Memory B cell (primary cell): Measurements from ENCODE around the gene MAPT.
"Not testable (repeated sequence)": the region's sequence is repeated elsewhere in the genome, so short reads cannot be mapped to it uniquely, and the experiment has no call there.

ENCODE experiments used
- ATAC-seq: fragments of 150-1000 bp; cut with Tn5 transposase; 2 replicates; pipeline ENCODE4 v1.10.0; 2021; ENCODE audit warnings: low read depth, mild to moderate bottlenecking, moderate library complexity
- DNase-seq, 2 donors: peaks; one replicate each; pipeline ENCODE4 v3.0.0; 2022; ENCODE audit warnings: low spot score in 2 of 2
- H3K27ac Mint-ChIP-seq: one replicate; pipeline ENCODE4 v1.8.0; 2022; ENCODE audit warnings: mild to moderate bottlenecking, moderate library complexity, mixed read lengths
- H3K27me3 Mint-ChIP-seq: one replicate; pipeline ENCODE4 v1.8.0; 2022; ENCODE audit warnings: mixed read lengths
- H3K36me3 Mint-ChIP-seq: one replicate; pipeline ENCODE4 v1.8.0; 2022; ENCODE audit warnings: mild to moderate bottlenecking, mixed read lengths
- H3K4me1 Mint-ChIP-seq: one replicate; pipeline ENCODE4 v1.8.0; 2022; ENCODE audit warnings: mixed read lengths
- H3K4me3 Mint-ChIP-seq: one replicate; pipeline ENCODE4 v1.8.0; 2022; ENCODE audit warnings: mild to moderate bottlenecking, moderate library complexity, mixed read lengths
- H3K9me3 Mint-ChIP-seq: one replicate; pipeline ENCODE4 v1.8.0; 2022; ENCODE audit warnings: mixed read lengths

The MAPT gene

GRCh38 chr17:45851873-45852272 is 42.5 kb upstream of the MAPT start:
- H3K36me3 Mint-ChIP-seq = no peaks in the 10 kb centered on the region
- H3K27me3 Mint-ChIP-seq = peaks cover 28% of the 10 kb centered on the region
- no peaks in the 10 kb centered on the region for H3K9me3 Mint-ChIP-seq
- no peak overlapping the region for H3K4me3 Mint-ChIP-seq
- peaks cover 2% of the 10 kb centered on the region for H3K4me1 Mint-ChIP-seq
- ATAC-seq (no peak), DNase-seq (no peak)
- no peak overlapping the region for H3K27ac Mint-ChIP-seq

GRCh38 chr17:45852535-45853297 is 41.6 kb upstream of the MAPT start:
- ATAC-seq (peak; percentile 35), DNase-seq (peak; percentile 56 to 66)
- H3K36me3 Mint-ChIP-seq = no peaks in the 10 kb centered on the region
- peaks cover 26% of the 10 kb centered on the region for H3K27me3 Mint-ChIP-seq
- no peak overlapping the region for H3K27ac Mint-ChIP-seq
- peaks cover 2% of the 10 kb centered on the region for H3K4me1 Mint-ChIP-seq
- no peaks in the 10 kb centered on the region for H3K9me3 Mint-ChIP-seq
- peak overlapping the region; percentile 7 for H3K4me3 Mint-ChIP-seq

DNA sequence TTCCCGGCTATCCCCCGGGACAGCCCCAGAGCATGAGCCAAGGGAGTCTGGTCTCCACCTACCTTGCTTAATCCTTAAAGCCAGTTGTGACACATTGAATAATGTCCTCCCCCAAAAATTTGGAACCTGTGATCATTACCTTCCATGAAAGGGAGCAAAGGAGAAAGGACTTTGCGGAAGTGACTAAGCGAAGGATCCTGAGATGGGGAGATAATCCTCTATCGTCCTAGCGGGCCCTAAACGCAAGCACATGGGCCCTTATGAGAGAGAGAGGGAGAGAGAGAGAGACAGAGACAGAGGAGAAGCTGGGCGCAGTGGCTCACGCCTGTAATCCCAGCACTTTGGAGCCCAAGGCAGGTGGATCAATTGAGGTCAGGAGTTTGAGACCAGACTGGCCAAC is 40.1 kb upstream of the MAPT start:
- Mint-ChIP-seq H3K27me3 (peaks cover 31% of the 10 kb centered on the region), H3K36me3 (no peaks in the 10 kb centered on the region), H3K27ac (no peak overlapping the region), H3K9me3 (no peaks in the 10 kb centered on the region), H3K4me3 (no peak overlapping the region), H3K4me1 (peaks cover 2% of the 10 kb centered on the region)
- DNase-seq = no peak
- no peak for ATAC-seq

DNA sequence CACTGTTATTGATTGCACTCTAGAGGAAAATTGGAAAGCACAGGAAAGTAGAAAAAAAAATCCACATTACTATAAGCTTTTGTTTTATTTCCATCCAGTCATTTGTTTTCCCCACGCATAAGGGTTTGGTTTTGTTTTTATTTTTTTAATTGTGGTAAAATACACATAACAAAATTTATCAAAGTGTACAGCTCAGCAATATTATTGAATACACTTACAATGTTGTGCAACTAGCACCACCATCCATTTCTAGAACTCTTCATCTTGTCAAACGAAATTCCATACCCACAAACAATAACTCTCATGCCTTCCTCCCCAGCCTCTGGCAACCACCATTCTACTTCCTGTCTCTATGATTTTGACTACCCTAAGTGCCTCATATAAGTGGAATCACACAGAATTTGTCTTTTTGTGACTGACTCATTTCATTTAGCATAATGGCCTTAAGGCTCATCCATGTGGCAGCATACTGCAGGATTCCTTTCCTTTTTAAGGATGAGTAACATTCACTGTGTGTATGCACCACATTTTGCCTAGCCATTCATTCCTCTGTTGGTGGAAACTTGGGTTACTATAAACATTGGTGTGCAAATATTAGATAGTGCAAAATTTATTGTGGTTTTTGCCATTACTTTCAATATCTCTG is 38.5 kb upstream of the MAPT start:
- Mint-ChIP-seq H3K4me1 (peaks cover 2% of the 10 kb centered on the region), H3K27me3 (peaks cover 33% of the 10 kb centered on the region), H3K4me3 (no peak overlapping the region), H3K9me3 (no peaks in the 10 kb centered on the region), H3K27ac (no peak overlapping the region), H3K36me3 (no peaks in the 10 kb centered on the region)
- DNase-seq = no peak
- ATAC-seq = no peak

DNA sequence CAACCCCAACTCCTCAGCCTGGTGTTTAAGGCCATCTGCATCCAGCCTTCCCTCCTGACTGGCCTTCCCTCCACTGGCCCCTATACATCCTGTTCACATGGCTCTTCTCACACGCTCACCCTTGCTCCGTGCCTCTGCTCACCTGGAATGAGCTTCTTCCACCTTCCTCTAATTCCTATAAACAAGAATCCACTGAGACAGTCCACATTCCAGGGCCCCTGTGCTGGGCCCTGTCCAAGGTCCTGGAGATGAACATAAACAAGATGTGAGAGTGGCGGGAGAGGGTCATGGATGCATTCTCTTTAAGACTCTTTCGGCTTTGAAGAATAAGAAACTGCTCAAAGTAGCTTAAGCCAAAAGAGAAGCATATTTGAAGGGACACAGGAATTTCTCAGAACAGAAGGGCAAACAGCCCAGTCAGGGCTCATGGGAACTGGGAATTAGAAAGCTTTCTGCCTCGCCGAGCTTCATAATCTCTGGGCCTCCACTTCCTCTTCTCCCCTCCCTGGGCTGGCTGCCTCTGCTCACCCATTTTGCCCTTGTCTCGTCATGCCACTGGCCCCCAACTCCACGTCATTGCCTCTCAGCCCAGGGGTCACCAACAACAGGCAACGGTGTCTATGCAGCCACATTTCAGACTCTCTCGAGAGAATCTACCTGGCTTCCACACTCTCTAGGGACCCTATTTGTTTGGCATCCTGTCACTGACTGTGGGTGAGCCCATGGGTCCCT is 36.2 kb upstream of the MAPT start:
- no peaks in the 10 kb centered on the region for H3K36me3 Mint-ChIP-seq

DNA sequence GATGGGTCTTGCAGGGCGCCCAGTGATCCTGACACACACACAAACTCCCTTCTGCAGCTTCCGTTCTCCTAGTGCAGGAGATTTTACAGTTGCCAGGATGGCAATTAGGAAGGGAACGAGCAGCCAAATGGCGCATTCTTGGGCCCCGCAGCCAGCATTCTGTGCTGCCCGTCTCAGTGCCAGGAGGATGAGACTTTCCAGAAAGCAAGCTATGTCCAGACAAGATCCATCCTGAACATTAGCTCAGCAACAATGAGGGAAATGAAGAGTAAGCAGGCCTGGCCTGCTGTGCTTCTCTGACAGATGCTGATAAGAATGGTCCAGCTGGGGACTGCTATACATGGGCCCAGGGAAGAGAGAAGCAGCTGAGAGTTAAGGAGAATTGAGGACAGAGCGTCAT is 33.2 kb upstream of the MAPT start:
- no peak overlapping the region for H3K4me3 Mint-ChIP-seq
- ATAC-seq = no peak
- no peak overlapping the region for H3K27ac Mint-ChIP-seq
- no peaks in the 10 kb centered on the region for H3K36me3 Mint-ChIP-seq
- H3K9me3 Mint-ChIP-seq = no peaks in the 10 kb centered on the region
- peaks cover 34% of the 10 kb centered on the region for H3K27me3 Mint-ChIP-seq
- no peak for DNase-seq
- no peaks in the 10 kb centered on the region for H3K4me1 Mint-ChIP-seq

More for the DNA sequence above, 36.2 kb upstream of the MAPT start:
- Mint-ChIP-seq H3K4me3 (no peak overlapping the region), H3K27me3 (peaks cover 31% of the 10 kb centered on the region), H3K9me3 (no peaks in the 10 kb centered on the region), H3K27ac (no peak overlapping the region), H3K4me1 (no peaks in the 10 kb centered on the region)
- DNase-seq (no peak), ATAC-seq (no peak)

DNA sequence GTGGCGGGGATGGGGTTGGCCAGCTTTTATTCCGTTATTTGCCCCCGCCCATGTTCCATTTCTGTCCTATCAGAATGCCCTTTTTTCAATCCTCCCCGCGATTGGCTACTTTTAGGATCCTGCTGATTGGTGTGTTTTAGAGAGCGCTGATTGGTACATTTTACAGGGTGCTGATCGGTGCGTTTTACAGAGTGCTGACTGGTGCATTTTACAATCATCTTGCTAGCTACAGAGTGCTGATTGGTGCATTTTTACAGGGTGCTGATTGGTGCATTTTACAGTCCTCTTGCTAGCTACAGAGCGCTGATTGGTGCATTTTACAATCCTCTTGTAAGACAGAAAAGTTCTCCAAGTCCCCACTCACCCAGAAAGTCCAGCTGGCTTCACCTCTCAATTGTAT is 32.2 kb upstream of the MAPT start:
- H3K27ac Mint-ChIP-seq, ATAC-seq, H3K36me3 Mint-ChIP-seq, H3K4me3 Mint-ChIP-seq, H3K9me3 Mint-ChIP-seq, DNase-seq, H3K4me1 Mint-ChIP-seq: not testable (repeated sequence)
- H3K27me3 Mint-ChIP-seq = peaks cover 32% of the 10 kb centered on the region

GRCh38 chr17:45863857-45864654 is 30.3 kb upstream of the MAPT start:
- H3K27ac Mint-ChIP-seq = no peak overlapping the region
- H3K9me3 Mint-ChIP-seq = no peaks in the 10 kb centered on the region
- ATAC-seq (no peak), DNase-seq (no peak)
- H3K4me3 Mint-ChIP-seq = no peak overlapping the region
- no peaks in the 10 kb centered on the region for H3K4me1 Mint-ChIP-seq
- no peaks in the 10 kb centered on the region for H3K36me3 Mint-ChIP-seq
- H3K27me3 Mint-ChIP-seq = peaks cover 26% of the 10 kb centered on the region

DNA sequence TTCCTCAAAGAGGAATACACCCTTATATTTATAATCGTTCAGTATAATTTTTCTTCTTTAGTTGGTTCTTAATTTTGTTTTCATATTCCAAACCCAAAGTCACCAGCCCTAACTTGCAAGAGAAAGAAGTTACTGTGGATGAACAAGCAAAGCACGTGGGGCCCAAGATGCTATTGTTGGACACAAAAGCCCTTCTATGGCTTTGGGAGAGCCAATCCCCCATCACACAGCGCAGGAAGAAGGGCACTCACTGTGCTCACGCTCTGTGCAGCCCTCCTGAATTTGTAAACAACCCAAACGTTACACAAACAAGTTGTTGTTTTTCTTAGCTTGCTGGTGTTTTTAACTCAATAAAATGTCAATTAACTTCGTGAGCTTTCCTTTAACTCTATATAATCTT is 27.2 kb upstream of the MAPT start:
- ATAC-seq (no peak), DNase-seq (no peak)
- Mint-ChIP-seq H3K27ac (no peak overlapping the region), H3K36me3 (no peaks in the 10 kb centered on the region), H3K4me3 (no peak overlapping the region), H3K9me3 (no peaks in the 10 kb centered on the region), H3K4me1 (no peaks in the 10 kb centered on the region), H3K27me3 (peaks cover 23% of the 10 kb centered on the region)

- no peak for ATAC-seq
Measured at GRCh38 chr17:45867702-45868101, 26.7 kb upstream of the MAPT start.

GRCh38 chr17:45868276-45868675 is 26.1 kb upstream of the MAPT start:
- ATAC-seq = no peak
- no peak for DNase-seq
- H3K9me3 Mint-ChIP-seq = no peaks in the 10 kb centered on the region
- no peak overlapping the region for H3K27ac Mint-ChIP-seq
- no peak overlapping the region for H3K4me3 Mint-ChIP-seq
- peaks cover 23% of the 10 kb centered on the region for H3K27me3 Mint-ChIP-seq
- H3K36me3 Mint-ChIP-seq = no peaks in the 10 kb centered on the region
- peaks cover 1% of the 10 kb centered on the region for H3K4me1 Mint-ChIP-seq

More at GRCh38 chr17:45867702-45868101, 26.7 kb upstream of the MAPT start:
- no peak for DNase-seq
- H3K4me3 Mint-ChIP-seq = no peak overlapping the region
- no peaks in the 10 kb centered on the region for H3K36me3 Mint-ChIP-seq
- H3K4me1 Mint-ChIP-seq = no peaks in the 10 kb centered on the region
- no peaks in the 10 kb centered on the region for H3K9me3 Mint-ChIP-seq
- peaks cover 23% of the 10 kb centered on the region for H3K27me3 Mint-ChIP-seq
- H3K27ac Mint-ChIP-seq = no peak overlapping the region

DNA sequence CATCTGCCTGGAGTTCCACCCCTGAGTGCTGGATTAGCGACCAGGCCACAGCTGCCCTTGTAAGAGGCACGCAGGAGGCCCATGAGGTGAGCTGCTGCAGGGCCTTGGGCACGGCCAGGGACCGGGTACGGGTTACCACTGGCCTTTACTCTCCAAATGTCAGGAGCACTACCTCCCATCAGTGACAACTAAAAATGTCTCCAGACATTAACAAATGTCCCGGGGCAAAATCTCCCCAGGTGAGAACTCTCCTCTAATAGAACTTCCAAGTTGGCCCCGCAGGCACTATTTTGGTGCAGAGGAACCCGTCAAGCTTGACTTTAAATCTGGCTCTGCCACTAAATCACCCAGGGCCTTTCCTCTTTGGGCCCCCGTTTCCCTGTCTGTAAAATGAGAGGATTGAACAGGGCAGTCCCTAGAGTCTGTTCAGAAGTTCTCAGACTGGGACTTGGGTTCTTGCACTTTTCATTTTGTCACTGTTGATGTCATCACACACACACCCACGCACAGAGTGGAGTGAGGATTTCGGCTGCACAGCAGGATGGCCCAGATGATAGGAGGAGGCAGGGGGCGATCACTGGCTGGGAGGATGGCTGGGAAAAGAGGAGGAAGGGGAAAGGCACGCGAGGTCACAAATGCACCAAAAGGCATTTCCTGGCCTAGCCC is 24.5 kb upstream of the MAPT start:
- H3K27me3 Mint-ChIP-seq = peaks cover 15% of the 10 kb centered on the region

GRCh38 chr17:45870342-45870974 is 23.9 kb upstream of the MAPT start:
- no peak for DNase-seq
- Mint-ChIP-seq H3K36me3 (no peaks in the 10 kb centered on the region), H3K9me3 (no peaks in the 10 kb centered on the region), H3K27me3 (peaks cover 11% of the 10 kb centered on the region), H3K4me3 (no peak overlapping the region), H3K4me1 (peaks cover 2% of the 10 kb centered on the region), H3K27ac (no peak overlapping the region)
- no peak for ATAC-seq

More for the DNA sequence above, 24.5 kb upstream of the MAPT start:
- no peak for ATAC-seq
- Mint-ChIP-seq H3K27ac (no peak overlapping the region), H3K4me3 (no peak overlapping the region), H3K4me1 (peaks cover 2% of the 10 kb centered on the region), H3K36me3 (no peaks in the 10 kb centered on the region), H3K9me3 (no peaks in the 10 kb centered on the region)
- DNase-seq = no peak
